DND-41 (cell line): Measurements from ENCODE around the gene CDK5RAP1.

ENCODE experiments used
- ATAC-seq: fragments of 200-7000 bp; cut with Tn5 transposase; 3 replicates; pipeline ENCODE4 v1.9.1; 2021; ENCODE audit warnings: low read depth; ENCODE audit not compliant: insufficient read depth
- DNase-seq: peaks from one replicate; pipeline ENCODE4 v3.0.0-alpha.2; 2020
- H2AFZ ChIP-seq: 2 replicates; pipeline ENCODE4 v1.6.0; 2012; ENCODE audit warnings: low read depth, low read length
- H3K27ac ChIP-seq: 2 replicates; pipeline ENCODE4 v1.5.1; 2012; ENCODE audit warnings: low read length, inconsistent platforms
- H3K27me3 ChIP-seq: fragments of 200-600 bp; sonication (generic); 2 replicates; pipeline ENCODE4 v1.6.0; 2012; ENCODE audit warnings: low read length, mild to moderate bottlenecking, inconsistent platforms; ENCODE audit not compliant: insufficient read depth, poor library complexity
- H3K36me3 ChIP-seq: 2 replicates; pipeline ENCODE4 v1.5.1; 2012; ENCODE audit warnings: low read length, inconsistent platforms; ENCODE audit not compliant: insufficient read depth
- H3K4me1 ChIP-seq: 2 replicates; pipeline ENCODE4 v1.5.1; 2012; ENCODE audit warnings: mild to moderate bottlenecking, low read length; ENCODE audit not compliant: insufficient read depth
- H3K4me2 ChIP-seq: 2 replicates; pipeline ENCODE4 v1.6.0; 2012; ENCODE audit warnings: mild to moderate bottlenecking, moderate library complexity, low read length, inconsistent platforms; ENCODE audit not compliant: insufficient read depth
- H3K4me3 ChIP-seq, 2 experiments: fragments of 200-600 bp in 1 of 2; shearing (Covaris generic) in 1 of 2; 2 replicates each; pipeline ENCODE4 v1.5.1; 2012 to 2016; ENCODE audit warnings: inconsistent platforms in 2 of 2, low read length in 2 of 2, mild to moderate bottlenecking in 2 of 2, low read depth in 1 of 2, moderate library complexity in 1 of 2
- H3K79me2 ChIP-seq: 2 replicates; pipeline ENCODE4 v1.6.0; 2012; ENCODE audit warnings: low read length, inconsistent platforms; ENCODE audit not compliant: insufficient read depth
- H3K9ac ChIP-seq: 2 replicates; pipeline ENCODE4 v1.6.0; 2012; ENCODE audit warnings: low read depth, mild to moderate bottlenecking, inconsistent platforms, low read length, moderate library complexity
- H3K9me3 ChIP-seq: 2 replicates; pipeline ENCODE4 v1.5.1; 2012; ENCODE audit warnings: low read length, moderate library complexity, mild to moderate bottlenecking, inconsistent platforms; ENCODE audit not compliant: insufficient read depth, severe bottlenecking
- H4K20me1 ChIP-seq: 2 replicates; pipeline ENCODE4 v1.6.0; 2012; ENCODE audit warnings: low read length; ENCODE audit not compliant: insufficient read depth
- CTCF ChIP-seq: IDR thresholded peaks from 2 replicates; pipeline ENCODE4 v1.5.1; 2012; ENCODE audit warnings: borderline replicate concordance, low read length, moderate library complexity, mild to moderate bottlenecking; ENCODE audit not compliant: poor library complexity, severe bottlenecking; ENCODE audit errors: extremely low read depth
- EZH2 ChIP-seq: IDR thresholded peaks from 3 replicates; pipeline ENCODE4 v1.6.1; 2012; ENCODE audit warnings: borderline replicate concordance, low read depth, mild to moderate bottlenecking, moderate library complexity, low read length, inconsistent platforms; ENCODE audit not compliant: severe bottlenecking

CDK5RAP1 gene

GRCh38 chr20:33408313-33408712, 7.0 kb upstream of the CDK5RAP1 start:
- H3K4me1 ChIP-seq: peaks cover 7% of the 10 kb centered on the region; the same call in 1 of the 2 replicates
- H3K36me3 ChIP-seq: peaks cover 58% of the 10 kb centered on the region
- no peak overlapping the region for H3K4me3 ChIP-seq
- no peak overlapping the region for H3K27ac ChIP-seq
- no peaks in the 10 kb centered on the region for H3K27me3 ChIP-seq
- H3K9ac ChIP-seq: no peak overlapping the region
- H3K9me3 ChIP-seq: no peaks in the 10 kb centered on the region
- H3K79me2 ChIP-seq: peaks cover 26% of the 10 kb centered on the region
- no peak overlapping the region for H2AFZ ChIP-seq
- ATAC-seq (no peak), DNase-seq (no peak)
- TF ChIP-seq EZH2 (no peak), CTCF (no peak)
- H4K20me1 ChIP-seq: peaks cover 23% of the 10 kb centered on the region
- H3K4me2 ChIP-seq: no peak overlapping the region

DNA sequence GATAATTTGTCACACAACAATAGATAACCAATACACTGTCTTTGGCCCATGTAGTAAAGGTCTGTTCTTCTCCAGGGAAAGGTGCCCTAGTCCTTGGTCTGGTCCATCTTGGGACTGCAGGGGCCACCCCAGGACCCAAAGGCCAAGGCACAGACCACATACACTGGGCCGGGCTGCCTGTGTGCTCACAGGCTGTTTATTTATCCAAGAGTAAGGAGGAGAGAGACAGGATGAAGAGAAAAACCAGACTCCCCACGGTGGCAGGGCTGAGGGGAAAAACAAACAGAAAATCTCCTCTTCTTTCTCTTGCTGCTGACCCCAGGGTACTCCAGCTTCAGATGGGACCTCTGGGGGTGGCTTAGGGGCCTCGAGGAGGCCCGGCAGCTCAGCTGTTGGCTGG, 6.5 kb upstream of the CDK5RAP1 start:
- DNase-seq: no peak
- no peaks in the 10 kb centered on the region for H3K27me3 ChIP-seq
- ATAC-seq: no peak
- H4K20me1 ChIP-seq: peaks cover 23% of the 10 kb centered on the region
- peaks cover 8% of the 10 kb centered on the region for H3K4me1 ChIP-seq
- peaks cover 58% of the 10 kb centered on the region for H3K36me3 ChIP-seq
- TF ChIP-seq CTCF: no peak
- TF ChIP-seq EZH2: no peak
- no peaks in the 10 kb centered on the region for H3K9me3 ChIP-seq
- no peak overlapping the region for H3K27ac ChIP-seq
- no peak overlapping the region for H3K4me3 ChIP-seq
- peaks cover 28% of the 10 kb centered on the region for H3K79me2 ChIP-seq
- H3K4me2 ChIP-seq: no peak overlapping the region
- H2AFZ ChIP-seq: no peak overlapping the region
- no peak overlapping the region for H3K9ac ChIP-seq

DNA sequence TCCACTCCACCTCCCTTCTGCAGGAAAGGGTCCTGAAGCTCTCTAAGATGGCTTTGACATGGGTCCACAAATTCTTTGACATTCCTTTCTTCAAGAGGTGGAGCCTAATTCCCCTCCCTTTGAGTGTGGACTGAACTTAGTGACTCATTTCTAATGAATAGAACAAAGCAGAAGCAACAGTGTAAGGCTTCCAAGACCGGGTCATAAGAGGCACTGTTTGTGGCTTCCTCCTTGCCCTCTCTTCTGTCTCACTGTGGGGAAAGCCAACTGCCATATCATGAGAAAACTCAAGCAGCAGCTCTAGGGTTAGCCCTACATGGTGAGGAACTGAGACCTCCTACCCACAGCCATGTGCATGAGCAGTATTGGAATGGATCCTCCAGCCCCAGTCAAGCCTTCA, 5.9 kb upstream of the CDK5RAP1 start:
- Histone ChIP-seq H3K27ac (no peak overlapping the region), H3K4me2 (no peak overlapping the region), H2AFZ (no peak overlapping the region), H4K20me1 (peaks cover 19% of the 10 kb centered on the region; the same call in 1 of the 2 replicates), H3K4me3 (no peak overlapping the region), H3K9me3 (no peaks in the 10 kb centered on the region), H3K4me1 (peaks cover 14% of the 10 kb centered on the region), H3K79me2 (peaks cover 33% of the 10 kb centered on the region), H3K36me3 (peaks cover 52% of the 10 kb centered on the region), H3K9ac (no peak overlapping the region), H3K27me3 (no peaks in the 10 kb centered on the region)
- ATAC-seq (no peak), DNase-seq (no peak)
- no peak for TF ChIP-seq EZH2
- TF ChIP-seq CTCF: no peak

DNA sequence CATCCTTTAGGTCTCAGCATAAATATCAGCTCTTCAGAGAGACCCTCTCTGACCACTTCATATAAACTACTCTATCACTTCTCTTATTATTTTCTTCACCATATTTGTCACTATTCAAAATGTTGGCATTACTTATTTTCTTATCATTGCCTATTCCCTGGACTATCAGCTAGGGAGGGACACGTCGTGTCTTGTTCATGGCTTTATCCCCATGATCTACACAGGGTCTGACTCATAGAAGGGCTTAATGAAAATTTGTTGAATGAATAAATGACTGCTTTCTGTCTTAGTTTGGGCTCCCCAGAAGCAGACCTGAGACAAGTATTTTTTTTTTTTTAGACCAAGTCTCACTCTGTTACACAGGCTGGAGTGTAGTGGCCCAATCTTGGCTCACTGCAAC, 3.0 kb upstream of the CDK5RAP1 start:
- Histone ChIP-seq H3K79me2 (peaks cover 61% of the 10 kb centered on the region), H3K36me3 (peaks cover 32% of the 10 kb centered on the region), H3K4me1 (peaks cover 35% of the 10 kb centered on the region), H4K20me1 (peaks cover 25% of the 10 kb centered on the region), H3K27ac (no peak overlapping the region), H3K4me2 (no peak overlapping the region), H3K9me3 (no peaks in the 10 kb centered on the region), H2AFZ (no peak overlapping the region), H3K4me3 (no peak overlapping the region), H3K9ac (no peak overlapping the region), H3K27me3 (no peaks in the 10 kb centered on the region)
- TF ChIP-seq EZH2 (no peak), CTCF (no peak)
- DNase-seq (no peak), ATAC-seq (no peak)
